K562 (cell line): ENCODE measurements around the gene FRMPD1.

Source experiments
- PHF20 ChIP-seq: fragments of 450-650 bp; IDR thresholded peaks from 2 replicates; pipeline ENCODE4 v1.6.1; 2018; ENCODE audit not compliant: partially characterized antibody
- PREB ChIP-seq: sonication (generic); formaldehyde crosslinking; IDR thresholded peaks from 2 replicates; pipeline ENCODE4 v1.8.1; 2023; ENCODE audit warnings: mild to moderate bottlenecking, missing genetic modification reagents
- ZNF766 ChIP-seq: fragments of 200-800 bp; sonication (Bioruptor generic); conservative IDR thresholded peaks from 2 replicates; pipeline ENCODE4 v1.6.1; 2016; ENCODE audit warnings: missing genetic modification characterization, missing compliant biosample characterization

- TF ChIP-seq PHF20 (no peak), PREB (CRISPR knock-in tag) (no peak), ZNF766 (no peak)
These were observed 88.5 kb downstream of the FRMPD1 start for GRCh38 chr9:37739222-37739621.
